GM23338 (cell line): Measurements from ENCODE around the gene CCNB2.

ENCODE experiments used
- CTCF ChIP-seq, 2 experiments: fragments of 200-600 bp in 1 of 2; sonication (generic) in 1 of 2; conservative IDR thresholded peaks; 2 replicates each; pipeline versions ENCODE4 v1.5.1 to v1.6.1; 2016 to 2017; ENCODE audit warnings: antibody characterized with exemption in 2 of 2, low read depth in 2 of 2, mild to moderate bottlenecking in 2 of 2, moderate library complexity in 1 of 2
- JUNB ChIP-seq: IDR thresholded peaks from one replicate; pipeline ENCODE4 v1.6.1; 2016; ENCODE audit warnings: antibody characterized with exemption; ENCODE audit not compliant: unreplicated experiment
- NANOG ChIP-seq: IDR thresholded peaks from 2 replicates; pipeline ENCODE4 v1.6.1; 2016; ENCODE audit warnings: antibody characterized with exemption, borderline replicate concordance
- POLR2AphosphoS5 ChIP-seq: IDR thresholded peaks from 2 replicates; pipeline ENCODE4 v1.6.1; 2016; ENCODE audit warnings: antibody characterized with exemption, low read depth

GRCh38 chr15:59138243-59138642 lies 33.3 kb downstream of the CCNB2 start:
- TF ChIP-seq NANOG (no peak), CTCF (conservative IDR thresholded peaks at IDR 0.05; ENCODE audit: low read depth in 2 of 2) (peak; percentile 83 to 88), JUNB (no peak), POLR2AphosphoS5 (no peak)
